ENCODE results near the gene SMAD6.

The SMAD6 gene

DNA sequence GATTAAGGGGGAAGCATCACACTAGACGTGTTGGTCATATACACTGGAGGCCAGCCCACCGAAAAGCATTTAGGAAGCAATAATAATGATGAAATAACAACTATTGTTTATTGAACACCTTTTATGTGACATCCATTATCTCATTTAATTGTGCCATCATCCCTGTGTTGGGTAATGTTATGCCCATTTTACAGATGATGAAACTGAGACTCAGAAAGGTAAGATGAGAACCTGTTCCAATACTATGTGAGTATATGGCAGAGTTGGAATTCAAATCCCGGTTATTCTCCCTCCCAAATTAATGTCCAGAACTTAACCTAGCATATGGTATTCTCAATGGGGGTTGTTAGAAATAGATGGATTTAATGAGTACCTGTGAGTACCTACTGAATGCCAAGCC, 99.2 kb downstream of the SMAD6 start:
- DNase-seq = no peak

- DNase-seq = peak; percentile 26
Observed at GRCh38 chr15:66802025-66803001, 100.3 kb downstream of the SMAD6 start.

GRCh38 chr15:66803182-66803729, 101.2 kb downstream of the SMAD6 start:
- DNase-seq = peak; percentile 84

DNA sequence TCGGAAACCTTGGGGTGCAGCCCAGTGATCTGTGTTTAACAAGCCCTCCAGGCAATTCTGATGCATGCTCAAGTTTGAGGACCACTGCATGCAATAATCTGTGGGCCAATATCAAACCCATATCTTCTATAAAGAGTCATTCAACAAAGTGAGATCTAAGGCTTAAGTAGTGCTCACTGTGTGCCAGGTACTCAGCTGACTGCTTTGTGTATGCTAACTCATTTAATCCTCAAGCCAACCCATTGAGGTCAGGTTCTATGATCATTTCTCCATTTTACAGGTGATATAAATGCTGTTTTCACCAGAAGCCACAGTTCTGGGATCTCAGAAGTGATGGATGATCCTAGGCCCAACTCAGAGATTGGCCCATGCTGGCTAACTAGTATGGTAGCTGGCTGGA, 101.7 kb downstream of the SMAD6 start:
- DNase-seq = no peak

- no peak for DNase-seq
Observed at GRCh38 chr15:66805202-66805885, 103.3 kb downstream of the SMAD6 start.

- DNase-seq = no peak
Observed at GRCh38 chr15:66808181-66808824, 106.3 kb downstream of the SMAD6 start.

- DNase-seq = no peak
Observed at GRCh38 chr15:66809664-66810063, 107.6 kb downstream of the SMAD6 start.

GRCh38 chr15:66815318-66815717, 113.3 kb downstream of the SMAD6 start:
- DNase-seq = no peak

DNA sequence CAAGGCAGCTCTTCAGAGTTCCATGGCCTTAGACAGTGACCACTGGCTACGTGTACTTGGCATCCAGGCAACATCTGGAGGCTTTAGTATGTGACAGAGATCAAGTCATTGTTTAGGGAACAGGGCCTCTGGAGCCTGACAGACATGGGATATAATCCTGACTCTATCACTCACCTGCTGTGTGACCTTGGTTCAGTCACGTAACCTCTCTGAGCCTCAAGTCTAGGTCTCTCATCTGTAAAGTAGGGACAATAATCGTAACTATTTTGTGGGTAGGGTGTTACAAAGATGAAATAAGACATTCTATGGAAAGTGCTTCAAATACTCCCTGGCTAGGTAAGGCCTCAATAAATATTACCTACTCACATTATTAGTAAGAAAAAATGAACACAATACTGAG, 114.2 kb downstream of the SMAD6 start:
- DNase-seq = no peak

DNA sequence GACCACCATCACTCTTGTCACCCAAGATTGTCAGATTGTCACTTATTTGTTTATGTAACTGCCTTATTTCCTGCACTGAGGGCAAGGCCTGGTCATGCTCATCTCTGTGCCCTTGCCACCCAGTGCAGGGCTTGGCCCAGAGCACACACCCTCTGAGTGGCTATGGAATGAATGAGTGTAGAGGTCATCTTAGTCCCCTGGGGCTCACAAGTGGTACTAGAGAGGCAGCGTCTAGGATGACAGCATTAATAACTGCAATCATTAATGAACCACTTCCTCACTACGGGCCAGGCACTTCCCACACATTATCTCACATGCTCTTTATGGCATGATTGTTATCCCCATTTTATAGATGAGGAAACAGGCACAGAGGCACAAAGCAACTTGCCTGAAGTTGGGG, 117.0 kb downstream of the SMAD6 start:
- no peak for DNase-seq

DNA sequence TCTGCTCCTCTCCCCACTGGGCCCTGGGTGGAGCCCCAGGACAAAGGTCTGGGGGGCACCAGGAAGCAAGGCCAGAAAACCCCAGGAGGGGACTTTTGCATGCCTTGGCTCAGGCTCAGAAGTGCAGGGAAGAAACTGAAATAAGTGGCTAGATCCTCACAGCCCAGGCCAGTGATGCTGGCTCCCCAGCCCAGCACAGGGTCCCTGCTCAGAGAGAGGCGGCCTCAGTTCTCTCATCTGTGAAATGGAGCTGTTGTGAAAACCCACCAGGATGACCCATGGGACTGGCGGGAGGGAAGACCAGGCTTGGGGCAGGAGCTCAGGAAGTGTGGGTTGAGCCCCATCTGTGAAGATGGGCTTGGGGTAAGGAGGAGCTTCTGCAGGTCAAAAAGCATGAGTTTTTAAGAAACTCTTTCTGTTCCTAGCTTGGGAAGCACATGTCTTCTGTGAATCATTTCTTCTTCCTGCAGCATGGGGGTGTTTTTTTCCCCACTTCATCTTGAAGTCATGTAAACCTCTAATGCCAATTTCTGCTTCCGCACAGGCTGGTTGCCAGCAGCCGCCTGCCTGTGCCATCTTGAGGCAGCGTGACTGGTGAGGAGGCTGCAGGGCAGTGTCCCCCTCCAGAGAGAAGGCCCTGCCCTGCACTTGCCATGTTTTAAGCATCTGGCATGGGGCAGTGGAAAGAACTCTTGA, 118.6 kb downstream of the SMAD6 start:
- DNase-seq = no peak

- DNase-seq = no peak
Observed at GRCh38 chr15:66821307-66821706, 119.3 kb downstream of the SMAD6 start.

DNA sequence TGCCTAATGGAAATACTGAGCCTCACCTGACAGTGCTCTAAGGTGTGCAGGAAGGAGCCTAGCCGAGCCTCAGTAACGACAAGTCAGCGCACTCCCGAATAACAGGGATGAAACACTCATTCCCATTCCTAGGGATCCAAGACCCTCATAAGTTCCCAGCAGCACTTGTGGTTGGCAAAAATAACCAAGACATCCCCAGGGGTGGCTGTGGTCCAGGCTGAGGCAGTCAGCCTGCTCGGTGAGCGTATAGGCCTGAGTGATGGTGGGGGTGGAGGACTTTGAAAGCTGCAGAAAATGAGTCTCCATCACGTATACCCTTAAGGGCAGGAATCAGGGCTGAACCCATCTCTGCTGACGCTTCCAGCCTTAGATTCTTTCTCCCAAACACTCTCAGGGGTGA, 120.1 kb downstream of the SMAD6 start:
- no peak for DNase-seq

GRCh38 chr15:66822576-66822975, 120.5 kb downstream of the SMAD6 start:
- DNase-seq = no peak

- no peak for DNase-seq
Observed at GRCh38 chr15:66823601-66824000, 121.6 kb downstream of the SMAD6 start.

- no peak for DNase-seq
Observed at GRCh38 chr15:66824424-66824823, 122.4 kb downstream of the SMAD6 start.

DNA sequence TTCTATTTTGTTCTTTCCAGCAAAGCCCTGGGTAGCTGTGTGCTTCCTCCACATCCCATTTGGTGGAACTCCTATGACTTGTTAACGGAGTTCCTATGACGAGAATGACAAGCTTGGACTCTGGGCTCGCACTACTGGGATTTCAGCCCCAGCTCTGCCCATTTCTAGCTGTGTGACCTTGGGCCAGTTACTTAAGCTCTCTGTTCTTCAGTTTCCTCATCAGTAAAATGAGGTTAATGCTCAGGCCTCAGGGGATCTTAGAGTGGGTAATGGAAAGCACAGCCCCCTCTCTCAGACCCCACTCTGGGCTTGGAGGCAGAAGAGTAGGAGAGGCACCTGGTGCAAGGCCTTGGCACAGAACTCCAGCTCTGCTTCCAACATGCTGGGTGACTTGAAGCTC, 123.1 kb downstream of the SMAD6 start:
- no peak for DNase-seq

- DNase-seq = no peak
Observed at GRCh38 chr15:66825731-66826130, 123.7 kb downstream of the SMAD6 start.

DNA sequence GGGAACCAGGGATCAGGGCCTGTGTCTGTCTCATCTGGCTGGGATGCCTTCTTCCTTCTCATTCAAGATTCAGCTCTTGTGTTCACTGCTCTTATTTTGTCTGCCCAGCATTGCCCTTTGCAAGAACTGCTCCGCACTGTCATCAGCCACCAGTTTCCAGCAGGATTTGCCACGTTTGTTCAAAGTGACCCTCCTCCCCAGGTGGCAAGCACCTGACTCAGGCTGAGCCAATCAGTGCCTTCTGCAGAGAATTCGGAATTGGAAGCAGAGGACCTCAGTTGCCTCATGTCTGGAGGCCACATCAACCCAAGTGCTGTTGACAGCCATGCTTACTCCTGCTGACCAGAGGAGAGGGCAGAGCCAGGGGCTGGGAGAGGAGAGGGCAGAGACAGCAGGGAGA, 124.5 kb downstream of the SMAD6 start:
- DNase-seq = no peak

DNA sequence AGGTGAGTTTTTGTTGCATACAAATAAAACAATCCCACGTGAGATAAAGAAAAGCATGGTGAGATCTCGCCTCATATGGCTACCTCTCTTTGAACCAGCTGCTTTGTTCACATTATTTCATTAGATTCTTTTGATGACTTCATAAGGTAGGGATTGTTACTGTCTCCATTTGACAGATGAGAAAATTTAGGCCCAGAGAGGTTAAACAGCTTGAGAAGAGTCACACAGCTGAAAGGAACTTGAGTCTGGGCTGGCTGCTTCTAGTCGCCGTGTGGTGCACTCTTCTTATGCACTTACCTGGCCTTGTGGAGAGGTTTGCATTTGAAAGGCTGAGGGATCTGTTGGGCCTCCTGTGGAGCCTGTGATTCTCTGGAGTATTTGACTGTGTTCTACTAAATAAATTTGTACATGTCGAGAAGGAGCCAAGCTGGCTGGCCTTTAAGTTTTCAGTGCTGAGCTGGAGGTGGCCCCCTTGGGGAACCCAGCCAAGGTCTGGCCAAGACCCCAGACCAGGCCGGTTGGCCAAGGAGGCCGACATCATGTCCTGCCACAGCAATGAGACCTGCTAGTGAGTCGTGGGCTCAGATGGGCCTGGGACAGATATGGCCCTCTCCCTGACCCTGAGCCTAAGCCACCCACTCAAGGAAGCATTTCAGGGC, 125.1 kb downstream of the SMAD6 start:
- no peak for DNase-seq

GRCh38 chr15:66827698-66828055, 125.6 kb downstream of the SMAD6 start:
- no peak for DNase-seq

Data from retina (tissue), 1 donor.